GM12891 (cell line): ENCODE measurements around the gene SPDYC.

ENCODE experiments used
- PAX5 ChIP-seq: IDR thresholded peaks from 2 replicates; pipeline ENCODE4 v1.6.1; 2011; ENCODE audit warnings: low read length, moderate library complexity, mild to moderate bottlenecking; ENCODE audit not compliant: insufficient read depth, severe bottlenecking
- POLR2A ChIP-seq: IDR thresholded peaks from 2 replicates; pipeline ENCODE4 v1.6.1; 2011; ENCODE audit warnings: low read depth, low read length, control low read depth
- POLR2AphosphoS5 ChIP-seq: IDR thresholded peaks from 2 replicates; pipeline ENCODE4 v1.6.1; 2011; ENCODE audit warnings: low read depth, low read length, control low read depth
- POU2F2 ChIP-seq: IDR thresholded peaks from 2 replicates; pipeline ENCODE4 v1.6.1; 2011; ENCODE audit warnings: low read depth, mild to moderate bottlenecking, control low read depth, low read length, moderate library complexity
- SPI1 ChIP-seq: IDR thresholded peaks from 2 replicates; pipeline ENCODE4 v1.6.1; 2011; ENCODE audit warnings: low read depth, low read length, control low read depth
- TAF1 ChIP-seq: IDR thresholded peaks from 2 replicates; pipeline ENCODE4 v1.6.1; 2011; ENCODE audit warnings: low read depth, low read length, control low read depth

DNA sequence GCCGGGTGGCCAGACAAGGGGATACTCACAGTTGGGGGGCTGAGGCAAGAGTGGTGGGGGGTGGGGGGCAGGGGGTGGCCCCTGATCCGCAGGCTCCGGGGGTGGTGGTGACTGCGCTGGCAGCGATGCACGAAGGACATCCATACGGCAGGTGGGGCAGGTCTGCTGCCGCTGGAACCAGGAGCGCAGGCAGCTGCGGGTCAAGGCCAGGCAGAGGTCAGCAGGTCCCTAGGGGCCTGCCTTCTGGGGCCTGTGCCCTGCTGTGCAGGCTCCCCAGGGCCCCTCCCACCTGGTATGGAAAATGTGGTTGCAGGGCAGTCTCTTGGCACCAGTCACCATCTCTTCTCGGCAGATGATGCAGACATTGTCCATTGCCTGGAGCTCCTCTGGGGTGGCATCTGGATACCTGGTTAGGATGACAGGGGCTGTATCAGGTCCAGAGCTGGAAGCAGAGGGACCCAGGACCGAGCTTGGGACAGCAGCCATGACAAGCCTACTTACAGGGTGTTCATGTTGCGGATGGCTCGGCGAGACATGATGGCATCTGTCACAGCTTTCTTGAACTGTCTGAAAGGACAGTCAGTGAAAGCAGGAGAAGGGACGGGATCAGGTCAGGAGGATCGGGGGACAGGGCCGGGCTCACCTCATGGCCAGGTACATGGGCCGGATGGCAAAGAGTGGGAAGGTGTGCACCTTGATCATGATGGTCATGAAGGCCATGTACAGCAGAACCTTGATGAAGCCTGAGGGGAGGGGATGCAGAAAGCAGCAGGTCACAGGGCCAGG is 39.2 kb upstream of the SPDYC start:
- TF ChIP-seq POLR2AphosphoS5 = no peak
- no peak for TF ChIP-seq POU2F2
- TF ChIP-seq POLR2A = no peak
- TF ChIP-seq SPI1 = no peak
- no peak for TF ChIP-seq TAF1
- TF ChIP-seq PAX5 = no peak
